WI38 (cell line): ENCODE measurements around the gene NAIF1.

Experiments used
- H3K4me3 ChIP-seq: 2 replicates; pipeline ENCODE4 v1.5.1; 2011; ENCODE audit warnings: low read depth, mild to moderate bottlenecking, control low read depth, low read length
- CTCF ChIP-seq: IDR thresholded peaks from 2 replicates; pipeline ENCODE4 v1.5.1; 2012; ENCODE audit warnings: low read depth, mild to moderate bottlenecking, control low read depth, low read length

NAIF1 gene

GRCh38 chr9:128057724-128058409 lies 9.3 kb downstream of the NAIF1 start:
- no peak for TF ChIP-seq CTCF

GRCh38 chr9:128056887-128057723 lies 10.0 kb downstream of the NAIF1 start:
- TF ChIP-seq CTCF, result no peak

More at GRCh38 chr9:128057724-128058409, 9.3 kb downstream of the NAIF1 start:
- no peak overlapping the region for H3K4me3 ChIP-seq

GRCh38 chr9:128056086-128056485 lies 11.0 kb downstream of the NAIF1 start:
- no peak for TF ChIP-seq CTCF

More at GRCh38 chr9:128056887-128057723, 10.0 kb downstream of the NAIF1 start:
- H3K4me3 ChIP-seq, result no peak overlapping the region

DNA sequence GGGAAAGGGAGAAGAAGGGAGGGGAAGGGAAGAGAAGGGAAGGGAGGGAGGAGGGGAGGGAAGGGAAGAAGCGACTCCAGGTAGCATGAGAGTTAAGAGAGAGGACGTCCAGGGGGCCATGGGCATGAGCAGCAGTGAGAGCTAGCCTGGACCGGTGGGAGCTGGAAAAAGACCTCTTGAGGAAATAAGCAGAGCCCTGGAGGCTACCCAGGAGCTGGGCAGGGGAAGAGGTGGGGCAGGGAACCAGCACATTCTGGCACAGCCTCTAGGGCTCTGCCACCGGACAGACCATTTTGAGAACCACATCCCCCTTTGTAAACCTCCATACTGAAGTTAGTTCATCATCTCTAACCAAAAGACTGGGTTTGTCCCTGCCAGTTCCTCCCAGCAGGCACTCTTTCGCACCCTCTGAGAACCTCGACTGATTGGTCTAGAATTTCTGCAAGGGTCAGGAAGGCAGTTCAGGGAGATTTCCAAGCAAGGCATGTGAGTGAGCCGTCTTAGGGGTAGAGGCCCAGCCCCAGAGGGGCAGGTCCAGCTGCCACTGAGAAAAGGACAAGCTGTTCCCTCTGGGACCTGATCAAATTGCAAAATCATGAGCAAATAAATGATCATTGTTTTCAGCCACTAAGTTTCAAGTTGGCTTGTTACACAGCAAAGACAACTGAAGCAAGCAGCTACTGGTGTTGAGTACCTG lies 11.6 kb downstream of the NAIF1 start:
- no peak for TF ChIP-seq CTCF

More at GRCh38 chr9:128056086-128056485, 11.0 kb downstream of the NAIF1 start:
- H3K4me3 ChIP-seq, result no peak overlapping the region

DNA sequence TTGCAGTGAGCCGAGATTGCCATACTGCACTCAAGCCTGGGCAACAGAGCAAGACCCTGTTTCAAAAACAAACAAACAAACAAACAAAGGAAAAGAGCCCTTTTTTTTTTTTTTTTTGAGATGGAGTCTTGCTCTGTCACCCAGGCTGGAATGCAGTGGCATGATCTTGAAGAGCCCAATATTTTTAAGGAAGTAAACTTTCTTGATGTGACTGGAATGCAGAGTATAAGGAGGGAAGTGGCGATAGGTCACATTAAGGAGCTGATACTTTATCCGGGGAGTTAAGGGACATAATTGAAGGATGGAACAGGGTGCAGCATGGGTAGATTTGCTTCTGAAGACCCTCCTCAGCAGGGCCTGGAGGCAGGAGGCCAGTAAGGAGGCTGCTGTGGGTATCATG lies 13.0 kb downstream of the NAIF1 start:
- no peak for TF ChIP-seq CTCF
- H3K4me3 ChIP-seq, result no peak overlapping the region

More for the DNA sequence above, 11.6 kb downstream of the NAIF1 start:
- H3K4me3 ChIP-seq, result no peak overlapping the region

GRCh38 chr9:128053560-128053959 lies 13.6 kb downstream of the NAIF1 start:
- no peak for TF ChIP-seq CTCF
- H3K4me3 ChIP-seq, result no peak overlapping the region
